Heart left ventricle (tissue), 16 donors: Measurements from ENCODE around the gene WDR7. TPM values are rescaled to one million over a fixed set of nuclear protein-coding genes. Genes with fewer than 3 reads are reported as not detected.

Source experiments
- ATAC-seq, 4 donors: fragments of 200-7000 bp; cut with Tn5 transposase; one replicate each; pipeline ENCODE4 v1.9.1; 2020 to 2022; ENCODE audit warnings: moderate library complexity in 4 of 4, mild to moderate bottlenecking in 3 of 4, moderate number of reproducible peaks in 1 of 4
- DNase-seq, 5 donors: peaks; one replicate each; pipeline ENCODE4 v3.0.0-alpha.2; 2020
- H3K27ac ChIP-seq, 12 donors: fragments of 200-600 bp; sonication (generic) in 4 of 12; one replicate each; pipeline versions ENCODE4 v1.5.0 to v1.8.0; 2016 to 2022; ENCODE audit warnings: mild to moderate bottlenecking in 2 of 12
- H3K27me3 ChIP-seq, 9 donors: fragments of 200-600 bp; sonication (generic) in 2 of 9; one replicate each; pipeline versions ENCODE4 v1.5.1 to v1.8.0; 2016 to 2022; ENCODE audit warnings: mild to moderate bottlenecking in 3 of 9
- H3K36me3 ChIP-seq, 9 donors: fragments of 200-600 bp; sonication (generic) in 2 of 9; one replicate each; pipeline versions ENCODE4 v1.5.0 to v1.8.0; 2018 to 2022; ENCODE audit warnings: mild to moderate bottlenecking in 2 of 9
- H3K4me1 ChIP-seq, 12 donors: fragments of 200-600 bp; sonication (generic) in 4 of 12; one replicate each; pipeline versions ENCODE4 v1.5.0 to v1.8.0; 2016 to 2022; ENCODE audit warnings: mild to moderate bottlenecking in 3 of 12
- H3K4me3 ChIP-seq, 12 donors: fragments of 200-600 bp; sonication (generic) in 4 of 12; one replicate each; pipeline versions ENCODE4 v1.5.0 to v1.8.0; 2017 to 2022; ENCODE audit warnings: mild to moderate bottlenecking in 9 of 12, moderate library complexity in 4 of 12
- H3K9me3 ChIP-seq, 12 donors: fragments of 200-600 bp; sonication (generic) in 4 of 12; one replicate each; pipeline versions ENCODE4 v1.5.0 to v1.8.0; 2016 to 2022; ENCODE audit warnings: mild to moderate bottlenecking in 1 of 12
- POLR2A ChIP-seq, 2 donors: fragments of 450-650 bp; IDR thresholded peaks; one replicate each; pipeline ENCODE4 v1.6.1; 2017; ENCODE audit warnings: antibody characterized with exemption in 2 of 2, mild to moderate bottlenecking in 2 of 2, moderate library complexity in 2 of 2
- WGBS, 4 donors: extraction: QIAGEN DNeasy Blood & Tissue Kit in 2 of 4; methylation state at CpG; one replicate each; pipeline versions ENCODE4 v1.1.5 to v1.1.7; 2013 to 2018; 5-methylcytosine and 5-hydroxymethylcytosine counted together
- intact Hi-C, 10 donors: fragments of 100-400 bp; cut with DNase I; formaldehyde crosslinking; loops; one replicate each; pipeline versions ENCODE4 v1.11.1 to v1.14.2; 2022
- polyA plus RNA-seq, 2 donors: library from polyadenylated mRNA; stranded (reverse); fragments of 200-250 nt; gene quantifications; one replicate each; pipeline ENCODE4 v1.2.3, GENCODE V29; 2013
- total RNA-seq, 9 donors: library from RNA; depleted of rRNA in 2 of 9; stranded (reverse); fragments of >200 nt in 2 of 9; fragmentation: NEBNext Ultra II Directional in 3 of 9; extraction: Animal tissue kit (Norgen Biotek cat#: 25700) in 3 of 9; gene quantifications; one replicate each; pipeline versions ENCODE4 v1.1.0 to v1.2.4, GENCODE V29; 2016 to 2023
- TF ChIP-seq, protein P1 (sequence below), 12 donors: fragments of 200-600 bp; sonication (generic) in 4 of 12; IDR thresholded peaks; one replicate each; pipeline versions ENCODE4 v1.5.0 to v1.8.0; 2018 to 2022; ENCODE audit warnings: antibody characterized with exemption in 12 of 12, mild to moderate bottlenecking in 5 of 12
- donor health status: ischemic (EF 13 %, LVEDD 7.1; RV severe dilation, severe dysfunction).
- donor health status: healthy with polysubstance abuse.
- donor health status: DM: no; HTN: yes; CAD: no.
- donor health status: DM: no; HTN: no; CAD: no.
- donor health status: ischemic (EF 25% LVEDD 6.9; RV normal size, moderate dysfunction).
- donor health status: ischemic (EF 25% LVEDD 5.7; RV mildly dilated, moderate dysfunction).
- donor health status: healthy.
- donor health status: DM: yes; HTN: yes; CAD: no.
- donor health status: ischemic (EF 35%, LVEDD 5.7; RV mildly dilated, moderate dysfunction).
- donor health status: nonischemic (EF 11% LVEDD 7.7; RV severe dilation, severe dysfunction).
- donor health status: DM: yes; HTN: yes; CAD: no.
- donor health status: PGD.
- donor health status: ischemic (EF 29% LVEDD 5.4; RV normal size, mild dysfunction).
- donor health status: nonischemic (EF 23%, LVEDD 6.1; RV moderate dilation, normal function).

The WDR7 gene
- total and polyA plus RNA-seq, 11 donors, result 4.3 to 33.6 (median 26.6) TPM

DNA sequence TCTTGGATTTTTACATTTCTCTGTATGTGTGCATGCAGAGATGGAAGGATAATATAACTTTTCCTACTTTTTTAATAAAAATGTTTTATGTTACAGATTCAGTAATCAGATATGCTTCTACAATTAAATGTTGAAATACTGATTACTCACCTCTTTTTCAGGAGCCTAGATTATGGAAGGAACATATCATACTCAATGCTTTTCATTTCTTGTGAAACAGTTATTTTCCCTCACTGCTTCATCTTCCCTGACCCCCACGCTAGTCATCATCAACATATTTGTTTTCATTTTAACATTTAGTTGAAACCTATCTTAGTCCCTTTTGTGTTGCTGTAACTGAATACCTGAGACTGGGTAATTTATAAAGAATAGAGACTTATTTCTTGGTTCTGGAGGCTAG lies 190.7 kb downstream of the WDR7 start:
- peaks cover 0 to under 1% (median 0%) of the 10 kb centered on the region in 12 donors for H3K9me3 ChIP-seq
- no peaks in the 10 kb centered on the region for H3K4me1 ChIP-seq
- intact Hi-C loops, result no loop called here
- no peak for TF ChIP-seq POLR2A (IDR thresholded peaks at IDR 0.05)
- TF ChIP-seq, protein P1, sequence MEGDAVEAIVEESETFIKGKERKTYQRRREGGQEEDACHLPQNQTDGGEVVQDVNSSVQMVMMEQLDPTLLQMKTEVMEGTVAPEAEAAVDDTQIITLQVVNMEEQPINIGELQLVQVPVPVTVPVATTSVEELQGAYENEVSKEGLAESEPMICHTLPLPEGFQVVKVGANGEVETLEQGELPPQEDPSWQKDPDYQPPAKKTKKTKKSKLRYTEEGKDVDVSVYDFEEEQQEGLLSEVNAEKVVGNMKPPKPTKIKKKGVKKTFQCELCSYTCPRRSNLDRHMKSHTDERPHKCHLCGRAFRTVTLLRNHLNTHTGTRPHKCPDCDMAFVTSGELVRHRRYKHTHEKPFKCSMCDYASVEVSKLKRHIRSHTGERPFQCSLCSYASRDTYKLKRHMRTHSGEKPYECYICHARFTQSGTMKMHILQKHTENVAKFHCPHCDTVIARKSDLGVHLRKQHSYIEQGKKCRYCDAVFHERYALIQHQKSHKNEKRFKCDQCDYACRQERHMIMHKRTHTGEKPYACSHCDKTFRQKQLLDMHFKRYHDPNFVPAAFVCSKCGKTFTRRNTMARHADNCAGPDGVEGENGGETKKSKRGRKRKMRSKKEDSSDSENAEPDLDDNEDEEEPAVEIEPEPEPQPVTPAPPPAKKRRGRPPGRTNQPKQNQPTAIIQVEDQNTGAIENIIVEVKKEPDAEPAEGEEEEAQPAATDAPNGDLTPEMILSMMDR (IDR thresholded peaks at IDR 0.05), result no peak
- H3K27ac ChIP-seq, result no peak overlapping the region
- H3K4me3 ChIP-seq, result no peak overlapping the region
- no peak for ATAC-seq
- H3K27me3 ChIP-seq, result no peaks in the 10 kb centered on the region
- WGBS, 4 donors, result 94 to 99% (median 96%) methylated on average over 1 of the region's 1 CpG
- peaks cover 0 to 7% (median 0%) of the 10 kb centered on the region in 9 donors for H3K36me3 ChIP-seq
- DNase-seq, result no peak

DNA sequence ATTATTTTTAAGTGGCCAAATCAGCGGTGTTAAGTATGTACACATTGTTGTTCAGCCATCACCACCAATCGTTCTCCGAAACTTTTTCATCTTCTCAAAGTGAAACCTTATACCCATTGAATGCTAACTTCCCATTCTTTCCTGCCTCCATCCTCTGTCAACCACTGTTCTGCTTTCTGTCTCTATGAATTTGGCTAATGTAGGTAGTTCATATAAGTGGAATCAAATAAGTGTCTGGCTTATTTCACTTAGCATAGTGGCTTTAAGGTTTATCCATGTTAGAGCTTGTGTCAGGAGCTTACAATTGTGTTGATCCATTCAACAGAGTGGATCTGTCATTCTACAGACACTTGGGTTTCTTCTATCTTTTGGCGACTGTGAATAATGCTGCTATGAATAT lies 192.1 kb downstream of the WDR7 start:
- 82 to 89% (median 87%) methylated on average over 4 of the region's 4 CpGs for WGBS, 4 donors
- intact Hi-C loops, result no loop called here
- H3K4me3 ChIP-seq, result no peak overlapping the region
- H3K36me3 ChIP-seq, result no peaks in the 10 kb centered on the region
- peaks cover 0 to 10% (median 0%) of the 10 kb centered on the region in 12 donors for H3K9me3 ChIP-seq
- H3K27me3 ChIP-seq, result no peaks in the 10 kb centered on the region
- DNase-seq, result no peak
- ATAC-seq, result no peak
- TF ChIP-seq, protein P1 (IDR thresholded peaks at IDR 0.05), result no peak
- TF ChIP-seq POLR2A (IDR thresholded peaks at IDR 0.05), result no peak
- H3K27ac ChIP-seq, result no peak overlapping the region
- H3K4me1 ChIP-seq, result no peaks in the 10 kb centered on the region

DNA sequence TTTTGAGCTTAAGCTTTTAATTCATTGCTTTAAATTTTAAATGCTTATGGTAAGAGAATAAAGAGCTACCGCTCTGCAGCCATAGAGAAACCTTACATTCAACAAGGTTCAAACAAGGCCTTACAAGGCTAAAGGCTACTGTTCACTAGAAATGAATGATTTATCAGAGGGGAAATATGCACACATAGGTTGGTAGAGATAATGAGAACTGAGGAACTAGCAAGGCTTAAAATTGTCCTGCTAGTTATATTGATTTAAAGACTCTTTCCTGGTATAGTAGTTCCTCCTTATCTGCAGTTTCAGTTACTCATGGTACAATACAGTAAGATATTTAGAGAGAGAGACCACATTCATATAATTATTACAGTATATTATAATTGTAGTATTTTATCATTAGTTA lies 193.4 kb downstream of the WDR7 start:
- Histone ChIP-seq H3K36me3 (no peaks in the 10 kb centered on the region), H3K27ac (no peak overlapping the region), H3K4me1 (no peaks in the 10 kb centered on the region), H3K4me3 (no peak overlapping the region), H3K27me3 (no peaks in the 10 kb centered on the region), H3K9me3 (peaks cover 0 to 10% (median 0%) of the 10 kb centered on the region in 12 donors)
- ATAC-seq (no peak), DNase-seq (no peak)
- 94 to 98% (median 97%) methylated on average over 1 of the region's 1 CpG for WGBS, 4 donors
- intact Hi-C loops, result no loop called here
- TF ChIP-seq, protein P1 (IDR thresholded peaks at IDR 0.05), result no peak
- TF ChIP-seq POLR2A (IDR thresholded peaks at IDR 0.05), result no peak

DNA sequence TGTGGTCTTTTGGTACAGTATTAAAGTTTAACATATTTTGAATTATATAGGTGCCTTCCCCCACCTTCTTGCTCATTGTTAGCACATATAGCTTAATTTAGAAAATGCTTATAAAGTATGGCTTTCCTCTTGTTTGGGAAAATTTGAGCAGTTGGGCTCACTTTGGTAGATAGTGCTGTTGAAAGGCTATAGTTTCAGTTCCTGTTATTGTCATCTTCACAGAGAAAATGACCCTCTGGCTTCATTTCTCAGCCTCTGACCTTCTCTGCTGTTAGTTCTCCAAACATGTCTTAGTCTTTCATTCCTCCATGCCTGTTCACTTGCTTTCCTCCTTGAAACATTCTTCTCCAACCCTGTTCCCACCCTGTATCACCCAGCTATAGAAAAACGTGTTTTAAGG lies 200.6 kb downstream of the WDR7 start:
- WGBS, 4 donors, result 35 to 60% (median 48%) methylated on average over 1 of the region's 1 CpG
- H3K36me3 ChIP-seq, result no peaks in the 10 kb centered on the region
- H3K27ac ChIP-seq, result no peak overlapping the region
- no peak for DNase-seq
- no peak overlapping the region for H3K4me3 ChIP-seq
- H3K9me3 ChIP-seq, result peaks cover 0 to 9% (median 0%) of the 10 kb centered on the region in 12 donors
- intact Hi-C loops, result no loop called here
- ATAC-seq, result no peak
- TF ChIP-seq, protein P1 (IDR thresholded peaks at IDR 0.05), result no peak
- no peak for TF ChIP-seq POLR2A (IDR thresholded peaks at IDR 0.05)
- H3K4me1 ChIP-seq, result no peaks in the 10 kb centered on the region
- no peaks in the 10 kb centered on the region for H3K27me3 ChIP-seq
